Rectal smooth muscle tissue (tissue), 1 donor: Measurements from ENCODE around the gene CA9.
A peak's percentile ranks its signal among the peaks of the same experiment; 100 is the strongest.
"Not testable (repeated sequence)": the region's sequence is repeated elsewhere in the genome, so short reads cannot be mapped to it uniquely, and the experiment has no call there.

Source experiments
- H3K27ac ChIP-seq: one replicate; pipeline ENCODE4 v1.7.0; 2013; ENCODE audit warnings: low read depth, low read length, inconsistent platforms
- H3K27me3 ChIP-seq: one replicate; pipeline ENCODE4 v1.7.0; 2013; ENCODE audit warnings: low read length; ENCODE audit not compliant: control insufficient read depth, insufficient read depth
- H3K36me3 ChIP-seq: one replicate; pipeline ENCODE4 v1.7.0; 2013; ENCODE audit warnings: low read length; ENCODE audit not compliant: control insufficient read depth, insufficient read depth
- H3K4me1 ChIP-seq: one replicate; pipeline ENCODE4 v1.7.0; 2013; ENCODE audit warnings: low read length; ENCODE audit not compliant: control insufficient read depth, insufficient read depth
- H3K4me3 ChIP-seq: one replicate; pipeline ENCODE4 v1.7.0; 2013; ENCODE audit warnings: low read length
- H3K9ac ChIP-seq: one replicate; pipeline ENCODE4 v1.7.0; 2013; ENCODE audit warnings: low read length

CA9 gene

DNA sequence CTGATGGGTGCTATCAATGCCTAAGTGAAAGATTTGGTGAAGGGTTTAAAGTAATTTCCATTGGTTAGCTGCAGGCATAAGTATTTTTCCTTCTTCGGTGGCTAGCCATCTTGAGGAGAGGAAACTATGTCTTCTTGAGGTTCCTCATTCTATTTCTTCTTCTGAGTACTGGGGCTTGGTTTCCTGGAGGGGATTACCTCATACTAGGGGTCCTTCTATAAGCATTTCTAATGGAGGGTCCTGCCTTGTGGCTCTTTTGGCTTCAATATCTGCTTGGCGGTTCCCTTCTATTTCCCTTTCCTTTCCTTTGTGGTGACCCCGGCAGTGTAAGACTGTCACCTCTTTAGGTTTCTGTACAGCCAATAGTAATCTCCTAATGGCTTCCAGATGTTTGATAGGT lies 32.2 kb upstream of the CA9 start:
- not testable (repeated sequence) for H3K9ac ChIP-seq, H3K4me1 ChIP-seq, H3K36me3 ChIP-seq, H3K4me3 ChIP-seq, H3K27me3 ChIP-seq, H3K27ac ChIP-seq

DNA sequence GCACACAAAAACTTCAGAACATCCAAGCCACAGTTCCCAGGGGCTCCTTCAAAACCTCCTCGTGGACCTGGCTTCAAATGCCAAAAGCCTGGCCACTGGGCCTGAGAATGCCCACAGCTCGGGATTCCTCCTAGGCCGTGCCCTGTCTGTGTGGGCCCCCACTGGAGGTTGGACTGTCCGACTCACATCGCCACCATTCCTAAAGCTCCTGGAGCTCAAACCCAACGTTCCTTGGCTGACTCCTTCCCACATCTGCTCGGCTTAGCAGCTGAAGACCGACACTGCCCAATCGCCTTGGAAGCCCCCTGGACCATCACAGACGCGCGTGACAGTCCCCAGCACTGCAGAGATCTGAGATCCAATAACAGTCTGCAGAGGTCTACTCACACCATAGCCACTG lies 30.7 kb upstream of the CA9 start:
- Histone ChIP-seq H3K4me3 (no peak overlapping the region), H3K4me1 (peaks cover 3% of the 10 kb centered on the region), H3K9ac (no peak overlapping the region), H3K27me3 (no peaks in the 10 kb centered on the region), H3K36me3 (no peaks in the 10 kb centered on the region), H3K27ac (no peak overlapping the region)

DNA sequence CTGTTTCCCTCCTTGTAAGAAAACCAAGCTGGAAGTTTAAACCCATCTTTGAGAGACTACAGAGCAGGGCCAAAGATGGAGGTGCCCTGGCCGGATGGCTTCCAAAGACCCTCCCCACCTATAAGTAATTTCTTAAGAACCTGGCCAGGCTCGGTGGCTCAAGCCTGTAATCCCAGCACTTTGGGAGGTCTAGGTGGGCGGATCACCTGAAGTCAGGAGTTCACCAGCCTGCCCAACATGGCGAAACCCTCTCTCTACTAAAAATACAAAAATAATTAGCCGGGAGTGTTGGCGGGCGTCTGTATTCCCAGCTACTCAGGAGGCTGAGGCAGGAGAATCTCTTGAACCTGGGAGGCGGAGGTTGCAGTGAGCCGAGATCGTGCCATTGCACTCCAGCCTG lies 28.0 kb upstream of the CA9 start:
- H3K4me3 ChIP-seq: peak overlapping the region; percentile 91
- not testable (repeated sequence) for H3K27me3 ChIP-seq, H3K4me1 ChIP-seq, H3K27ac ChIP-seq, H3K9ac ChIP-seq, H3K36me3 ChIP-seq

DNA sequence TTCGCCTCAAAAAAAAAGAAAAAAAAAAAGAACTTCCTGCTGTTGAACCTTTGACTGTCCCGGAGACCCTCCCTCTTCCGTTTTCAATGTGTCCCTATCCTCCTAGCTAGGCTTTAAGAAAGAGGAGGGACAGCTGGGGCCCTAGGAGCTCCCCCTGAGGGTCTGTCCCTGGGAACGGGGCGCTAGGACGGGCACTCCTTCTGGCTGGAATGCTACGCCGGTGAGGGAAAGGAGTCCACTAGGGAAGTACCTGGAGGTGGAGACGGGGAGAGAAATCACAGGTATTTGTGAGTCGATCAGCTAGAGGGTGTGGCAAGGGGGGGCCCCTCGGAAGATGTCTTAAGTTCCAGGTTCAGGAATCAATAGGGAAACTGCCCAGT lies 27.6 kb upstream of the CA9 start:
- Histone ChIP-seq H3K9ac (peak overlapping the region; percentile 21), H3K36me3 (no peaks in the 10 kb centered on the region), H3K4me1 (peaks cover 3% of the 10 kb centered on the region), H3K27me3 (no peaks in the 10 kb centered on the region), H3K27ac (peak overlapping the region; percentile 89), H3K4me3 (peak overlapping the region; percentile 91)

DNA sequence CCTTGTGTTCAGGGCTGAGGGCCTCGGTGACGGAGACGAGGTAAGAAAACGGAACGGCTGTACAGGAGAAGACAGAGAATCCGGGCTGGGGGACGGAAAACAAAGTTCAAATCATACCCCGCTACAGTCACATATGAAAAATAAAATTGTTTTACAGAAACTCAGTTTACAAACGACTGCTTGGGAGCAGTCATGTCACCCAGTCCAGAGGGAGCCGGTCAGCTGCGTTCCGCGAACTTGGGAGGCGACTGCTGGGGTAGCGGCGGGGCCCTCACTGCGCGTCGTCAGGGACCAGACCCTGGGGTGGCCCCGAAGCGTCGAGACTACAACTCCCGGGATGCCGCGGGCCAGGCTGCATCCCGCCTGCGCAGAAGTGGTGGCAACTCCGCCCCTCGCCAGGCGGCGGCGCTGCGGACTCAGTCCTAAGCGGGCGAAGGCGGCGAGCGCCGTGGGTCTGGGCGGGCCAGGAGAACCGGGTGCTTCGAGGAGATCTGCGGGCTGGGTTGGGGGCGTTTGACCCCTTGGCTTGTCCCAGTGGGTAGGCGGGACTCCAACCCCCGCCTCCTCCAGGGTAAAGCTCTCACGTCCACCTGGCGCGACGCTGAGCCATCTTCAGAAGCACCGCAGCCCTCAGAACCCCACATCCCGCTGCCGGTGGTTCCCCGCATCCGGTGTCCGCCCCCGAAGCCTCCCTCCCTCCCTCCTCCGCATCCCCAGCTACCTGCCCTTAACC lies 27.0 kb upstream of the CA9 start:
- Histone ChIP-seq H3K9ac (peak overlapping the region; percentile 47), H3K27me3 (no peaks in the 10 kb centered on the region), H3K27ac (peak overlapping the region; percentile 89), H3K36me3 (no peaks in the 10 kb centered on the region), H3K4me3 (peak overlapping the region; percentile 91), H3K4me1 (peaks cover 3% of the 10 kb centered on the region)

DNA sequence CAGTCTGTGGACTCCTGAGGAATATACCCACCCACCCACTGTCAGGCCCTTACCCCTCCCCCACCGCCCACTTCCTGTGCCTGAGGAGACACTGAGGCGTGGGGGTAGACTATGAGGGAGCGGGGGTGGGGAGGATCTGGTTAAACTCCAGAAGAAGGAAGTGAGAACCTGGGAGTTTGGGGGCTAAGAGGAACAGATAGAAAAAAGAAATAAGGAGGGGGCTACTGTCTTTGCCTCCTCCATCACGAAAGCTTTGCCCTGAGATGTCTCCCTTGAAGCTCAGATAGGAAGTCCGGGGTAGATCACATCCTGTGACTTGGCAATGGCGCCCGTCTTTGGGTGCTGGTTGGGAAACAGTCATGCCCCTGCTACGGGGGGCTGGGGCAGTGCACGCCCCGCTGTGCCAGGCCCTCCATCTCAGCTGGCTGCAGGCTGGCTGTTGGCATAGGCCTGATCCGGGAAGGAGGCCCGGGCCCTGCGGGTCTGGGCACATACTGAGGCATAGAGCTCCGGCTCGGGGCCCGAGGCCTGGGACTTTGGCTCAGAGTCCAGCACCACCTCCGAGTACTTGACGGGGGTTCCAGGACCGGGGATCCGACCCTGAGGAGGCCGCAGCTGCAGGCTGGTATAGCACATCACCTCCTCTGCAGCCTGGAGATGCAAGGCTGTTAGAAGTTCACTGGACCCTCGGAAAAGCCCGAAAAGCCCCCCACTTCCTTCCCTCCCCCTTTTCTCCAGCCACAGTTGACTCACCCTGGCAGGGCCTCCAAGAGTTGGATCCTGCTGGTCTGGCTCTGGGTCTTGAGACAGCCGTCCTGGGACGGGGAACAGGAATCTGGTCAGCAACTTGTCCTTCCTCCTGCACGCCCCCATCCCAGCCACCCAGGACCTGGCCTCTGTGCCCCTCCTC lies 24.0 kb upstream of the CA9 start:
- H3K27me3 ChIP-seq: no peaks in the 10 kb centered on the region
- no peak overlapping the region for H3K27ac ChIP-seq
- H3K4me3 ChIP-seq: peak overlapping the region; percentile 52
- H3K9ac ChIP-seq: no peak overlapping the region
- H3K4me1 ChIP-seq: peaks cover 3% of the 10 kb centered on the region
- H3K36me3 ChIP-seq: no peaks in the 10 kb centered on the region

DNA sequence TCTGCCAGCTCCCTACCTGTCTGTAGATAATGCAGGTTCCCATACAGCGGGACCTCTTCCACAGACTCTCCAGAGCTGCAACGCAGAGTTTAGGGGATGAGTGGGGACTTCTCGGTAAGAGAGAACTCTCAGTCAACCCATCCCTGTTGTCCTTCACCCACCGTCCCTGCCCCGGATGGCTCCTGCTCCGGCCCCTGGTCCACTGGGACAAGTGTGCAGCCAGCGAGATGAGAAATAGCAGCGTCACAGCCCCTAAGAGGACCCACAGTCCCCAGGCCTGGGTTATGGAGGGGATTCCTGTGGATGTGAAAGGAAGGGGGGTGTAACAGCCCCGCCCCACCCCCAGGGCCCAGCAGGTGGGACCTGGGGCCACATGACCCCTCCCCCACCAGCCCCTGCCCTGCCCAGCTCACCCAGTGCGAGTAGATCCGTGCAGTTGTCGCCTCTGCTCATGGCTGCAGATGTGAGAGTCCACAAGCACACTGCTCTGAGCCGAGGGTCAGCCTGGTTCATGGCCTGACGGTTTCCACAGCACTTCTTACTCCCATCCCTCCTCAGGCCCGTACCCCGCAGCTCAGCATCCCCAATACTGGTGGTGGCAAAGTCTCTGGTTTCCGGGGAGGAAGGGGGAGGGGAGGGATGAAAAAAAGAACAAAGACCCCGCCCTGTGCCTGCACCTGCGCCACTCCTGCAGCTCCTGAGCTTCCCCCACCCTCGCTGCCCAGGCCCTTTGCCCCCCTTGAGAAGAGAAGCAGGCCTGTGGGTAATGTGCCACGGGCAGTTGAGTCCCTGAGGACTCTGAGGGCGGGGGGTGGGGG lies 23.2 kb upstream of the CA9 start, which contains the start of gene SIT1:
Gene SIT1 (minus strand): TSS at position 591 of the 818 bp plus-strand sequence. CDS start 78 bp downstream, at position 513.
- no peak within 1 kb of the TSS for H3K9ac ChIP-seq
- peaks cover 3% of the 10 kb centered on the region for H3K4me1 ChIP-seq
- no peak within 1 kb of the TSS for H3K27ac ChIP-seq
- H3K36me3 ChIP-seq: no peaks in the 10 kb centered on the region
- peak within 1 kb of the TSS; percentile 52 for H3K4me3 ChIP-seq
- no peaks in the 10 kb centered on the region for H3K27me3 ChIP-seq

DNA sequence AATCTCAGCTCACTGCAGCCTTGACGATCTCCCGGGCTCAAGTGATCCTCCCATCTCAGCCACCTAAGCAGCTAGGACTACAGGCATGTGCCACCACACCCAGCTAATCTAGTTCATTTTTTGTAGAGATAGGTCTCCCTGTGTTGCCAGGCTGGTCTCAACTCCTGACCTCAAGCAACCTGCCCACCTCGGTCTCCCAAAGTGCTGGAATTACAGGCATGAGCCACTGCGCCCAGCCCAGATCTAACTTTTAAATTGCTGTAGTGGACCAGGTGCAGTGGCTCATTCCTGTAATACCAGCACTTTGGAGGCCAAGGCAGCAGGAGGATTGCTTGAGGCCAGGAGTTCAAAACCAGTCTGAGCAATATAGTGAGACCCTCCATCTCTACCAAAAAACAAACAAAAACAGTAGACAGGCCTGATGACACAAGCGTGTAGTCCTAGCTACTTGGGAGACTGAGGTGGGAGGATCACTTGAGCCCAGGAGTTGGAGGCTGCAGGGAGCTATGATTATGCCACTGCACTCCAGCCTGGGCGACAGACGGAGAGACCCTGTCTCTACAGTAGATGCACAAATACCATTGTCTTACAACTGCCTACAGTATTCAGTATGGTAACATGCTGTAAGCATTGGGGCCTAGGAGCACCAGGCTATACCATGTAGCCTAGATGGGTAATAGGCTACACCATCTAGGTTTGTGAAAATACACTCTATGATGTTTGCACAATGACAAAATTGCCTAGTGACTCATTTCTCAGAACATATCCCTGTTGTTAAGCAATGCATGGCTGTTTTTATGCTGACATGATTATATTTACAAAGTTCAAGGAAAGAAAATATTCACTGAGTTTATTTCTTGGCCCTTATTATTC lies 21.5 kb upstream of the CA9 start:
- Histone ChIP-seq H3K9ac (no peak overlapping the region), H3K4me3 (no peak overlapping the region), H3K36me3 (no peaks in the 10 kb centered on the region), H3K4me1 (peaks cover 8% of the 10 kb centered on the region), H3K27ac (no peak overlapping the region), H3K27me3 (no peaks in the 10 kb centered on the region)

DNA sequence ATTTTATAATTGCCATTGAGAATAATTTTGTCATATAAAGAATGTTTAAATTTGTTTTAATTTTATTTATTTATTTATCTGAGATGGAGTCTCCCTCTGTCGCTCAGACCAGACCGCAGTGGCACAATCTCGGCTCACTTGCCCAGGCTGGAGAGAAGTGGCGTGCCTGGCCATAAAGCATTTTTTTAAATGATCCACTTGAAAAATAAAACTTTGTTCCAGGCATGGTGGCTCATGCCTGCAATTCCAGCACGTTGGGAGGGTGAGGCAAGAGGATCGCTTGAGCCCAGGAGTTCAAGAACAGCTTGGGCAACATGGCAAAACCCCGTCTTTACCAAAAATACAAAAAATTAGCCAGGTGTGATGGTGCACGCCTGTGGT lies 20.9 kb upstream of the CA9 start:
- Histone ChIP-seq H3K27ac (no peak overlapping the region), H3K9ac (no peak overlapping the region), H3K4me3 (no peak overlapping the region), H3K4me1 (peaks cover 12% of the 10 kb centered on the region), H3K36me3 (no peaks in the 10 kb centered on the region), H3K27me3 (no peaks in the 10 kb centered on the region)

DNA sequence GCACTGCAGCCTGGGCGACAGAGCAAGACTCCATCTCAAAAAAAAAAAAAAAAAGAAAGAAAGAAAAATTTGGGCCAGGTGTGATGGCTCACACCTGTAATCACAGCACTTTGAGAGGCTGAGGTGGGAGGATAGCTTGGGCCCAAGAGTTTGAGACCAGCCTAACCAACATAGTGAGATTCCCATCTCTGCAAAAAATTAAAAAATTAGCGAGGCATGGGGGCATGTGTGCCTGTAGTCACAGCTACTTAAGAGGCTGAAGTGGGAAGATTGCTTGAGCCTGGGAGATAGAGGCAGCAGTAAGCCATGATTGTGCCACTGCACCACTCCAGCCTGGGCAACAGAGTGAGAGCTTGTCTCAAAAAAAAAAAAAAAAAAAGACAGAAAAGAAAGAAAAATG lies 20.1 kb upstream of the CA9 start:
- Histone ChIP-seq H3K4me3 (no peak overlapping the region), H3K36me3 (no peaks in the 10 kb centered on the region), H3K27ac (no peak overlapping the region), H3K4me1 (peaks cover 12% of the 10 kb centered on the region), H3K9ac (no peak overlapping the region), H3K27me3 (no peaks in the 10 kb centered on the region)

DNA sequence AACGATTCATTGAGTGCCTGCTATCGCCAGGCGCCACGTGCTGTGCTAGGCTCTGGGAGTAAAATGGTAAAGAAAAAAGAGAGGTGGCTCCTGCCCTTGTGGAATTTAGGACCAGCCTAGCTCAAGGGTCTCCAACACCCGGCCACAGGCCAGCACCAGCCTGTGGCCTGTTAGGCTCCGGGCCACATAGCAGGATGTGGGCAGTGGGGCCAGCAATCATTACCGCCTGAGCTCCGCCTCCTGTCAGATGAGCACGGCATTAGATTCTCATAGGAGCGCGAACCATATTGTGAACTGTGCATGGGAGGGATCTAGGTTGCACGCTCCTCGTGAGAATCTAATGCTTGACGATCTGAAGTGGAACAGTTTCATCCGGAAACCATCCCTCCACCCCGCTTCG lies 17.4 kb upstream of the CA9 start:
- Histone ChIP-seq H3K4me3 (no peak overlapping the region), H3K27me3 (no peaks in the 10 kb centered on the region), H3K4me1 (peaks cover 25% of the 10 kb centered on the region), H3K9ac (no peak overlapping the region), H3K36me3 (no peaks in the 10 kb centered on the region), H3K27ac (peak overlapping the region; percentile 99)
